Loucy (cell line): ENCODE results near the gene SBF2.

Source experiments
- H2AFZ ChIP-seq: fragments of 200-600 bp; sonication (generic); 2 replicates; pipeline ENCODE4 v1.6.0; 2016; ENCODE audit warnings: antibody characterized with exemption, mild to moderate bottlenecking, low read length, moderate library complexity
- H3F3A ChIP-seq: fragments of 200-600 bp; 2 replicates; pipeline ENCODE4 v1.6.0; 2016; ENCODE audit warnings: antibody characterized with exemption, low read depth, mild to moderate bottlenecking
- H3K27me3 ChIP-seq: fragments of 200-600 bp; sonication (generic); 2 replicates; pipeline ENCODE4 v1.6.1; 2014; ENCODE audit warnings: low read length, mild to moderate bottlenecking; ENCODE audit not compliant: insufficient read depth, poor library complexity, severe bottlenecking
- H3K36me3 ChIP-seq: fragments of 200-600 bp; sonication (generic); 2 replicates; pipeline ENCODE4 v1.6.1; 2016; ENCODE audit warnings: low read length; ENCODE audit not compliant: insufficient read depth
- H3K4me1 ChIP-seq: fragments of 200-600 bp; sonication (generic); 2 replicates; pipeline ENCODE4 v1.5.1; 2014; ENCODE audit warnings: low read length, mild to moderate bottlenecking; ENCODE audit not compliant: insufficient read depth, poor library complexity, severe bottlenecking
- H3K4me2 ChIP-seq: fragments of 200-600 bp; sonication (generic); 2 replicates; pipeline ENCODE4 v1.6.0; 2014; ENCODE audit warnings: antibody characterized with exemption, low read length, low read depth, mild to moderate bottlenecking; ENCODE audit not compliant: poor library complexity, severe bottlenecking
- H3K4me3 ChIP-seq: fragments of 200-600 bp; sonication (generic); 2 replicates; pipeline ENCODE4 v1.5.1; 2014; ENCODE audit warnings: low read length, mild to moderate bottlenecking, mixed read lengths; ENCODE audit not compliant: poor library complexity, severe bottlenecking
- H3K79me2 ChIP-seq: fragments of 200-600 bp; sonication (generic); 2 replicates; pipeline ENCODE4 v1.6.1; 2014; ENCODE audit warnings: low read length; ENCODE audit not compliant: insufficient read depth
- H3K9ac ChIP-seq: fragments of 200-600 bp; sonication (generic); 2 replicates; pipeline ENCODE4 v1.6.0; 2014; ENCODE audit warnings: mild to moderate bottlenecking, low read depth, low read length, moderate library complexity; ENCODE audit not compliant: poor library complexity, severe bottlenecking
- H3K9me2 ChIP-seq: fragments of 200-600 bp; sonication (generic); replicated peaks from 2 replicates; pipeline ENCODE4 v1.6.1; 2016; ENCODE audit warnings: low read depth, low read length, mixed read lengths
- H3K9me3 ChIP-seq: fragments of 200-600 bp; sonication (generic); 2 replicates; pipeline ENCODE4 v1.6.1; 2014; ENCODE audit warnings: mild to moderate bottlenecking, antibody characterized with exemption, low read length, low read depth; ENCODE audit not compliant: insufficient read depth
- H4K20me1 ChIP-seq: fragments of 200-600 bp; sonication (generic); 2 replicates; pipeline ENCODE4 v1.6.0; 2014; ENCODE audit warnings: antibody characterized with exemption, low read length, mild to moderate bottlenecking; ENCODE audit not compliant: insufficient read depth, poor library complexity, severe bottlenecking
- EZH2phosphoT487 ChIP-seq: fragments of 200-600 bp; IDR thresholded peaks from 2 replicates; pipeline ENCODE4 v1.6.1; 2018; ENCODE audit warnings: antibody characterized with exemption, mild to moderate bottlenecking, moderate library complexity, borderline replicate concordance
- TF ChIP-seq, protein P1 (sequence below): fragments of 200-600 bp; sonication (generic); conservative IDR thresholded peaks from 2 replicates; pipeline ENCODE4 v1.5.1; 2014; ENCODE audit warnings: mild to moderate bottlenecking, antibody characterized with exemption, low read length

The SBF2 gene

DNA sequence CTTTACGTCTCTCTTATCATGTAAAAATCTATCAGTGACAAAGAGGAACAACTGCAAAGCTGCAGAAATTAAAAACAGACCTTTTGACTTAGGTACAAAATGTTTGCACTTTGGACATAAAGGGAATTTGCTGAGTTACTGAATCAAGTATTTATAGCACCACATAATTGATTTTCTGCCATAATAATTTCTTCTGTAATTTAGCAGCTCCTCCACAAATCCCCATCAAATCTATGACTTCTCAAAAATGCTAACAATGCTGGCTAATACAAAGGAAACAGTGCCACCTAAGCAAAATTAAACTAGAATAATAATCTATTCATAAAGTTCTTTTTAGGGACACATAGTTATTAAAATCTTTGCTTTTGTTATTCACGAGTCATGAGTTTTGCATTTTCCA lies 415.1 kb downstream of the SBF2 start:
- H3F3A ChIP-seq = no peaks in the 10 kb centered on the region
- H3K79me2 ChIP-seq = no peaks in the 10 kb centered on the region
- H3K4me2 ChIP-seq = no peak overlapping the region
- H3K27me3 ChIP-seq = no peaks in the 10 kb centered on the region
- no peaks in the 10 kb centered on the region for H3K36me3 ChIP-seq
- peaks cover 3% of the 10 kb centered on the region for H3K4me1 ChIP-seq
- H3K4me3 ChIP-seq = no peak overlapping the region
- H2AFZ ChIP-seq = no peak overlapping the region
- no peaks in the 10 kb centered on the region for H3K9me3 ChIP-seq
- H4K20me1 ChIP-seq = no peaks in the 10 kb centered on the region
- no peak overlapping the region for H3K9ac ChIP-seq
- no peaks in the 10 kb centered on the region for H3K9me2 ChIP-seq
- TF ChIP-seq, protein P1, sequence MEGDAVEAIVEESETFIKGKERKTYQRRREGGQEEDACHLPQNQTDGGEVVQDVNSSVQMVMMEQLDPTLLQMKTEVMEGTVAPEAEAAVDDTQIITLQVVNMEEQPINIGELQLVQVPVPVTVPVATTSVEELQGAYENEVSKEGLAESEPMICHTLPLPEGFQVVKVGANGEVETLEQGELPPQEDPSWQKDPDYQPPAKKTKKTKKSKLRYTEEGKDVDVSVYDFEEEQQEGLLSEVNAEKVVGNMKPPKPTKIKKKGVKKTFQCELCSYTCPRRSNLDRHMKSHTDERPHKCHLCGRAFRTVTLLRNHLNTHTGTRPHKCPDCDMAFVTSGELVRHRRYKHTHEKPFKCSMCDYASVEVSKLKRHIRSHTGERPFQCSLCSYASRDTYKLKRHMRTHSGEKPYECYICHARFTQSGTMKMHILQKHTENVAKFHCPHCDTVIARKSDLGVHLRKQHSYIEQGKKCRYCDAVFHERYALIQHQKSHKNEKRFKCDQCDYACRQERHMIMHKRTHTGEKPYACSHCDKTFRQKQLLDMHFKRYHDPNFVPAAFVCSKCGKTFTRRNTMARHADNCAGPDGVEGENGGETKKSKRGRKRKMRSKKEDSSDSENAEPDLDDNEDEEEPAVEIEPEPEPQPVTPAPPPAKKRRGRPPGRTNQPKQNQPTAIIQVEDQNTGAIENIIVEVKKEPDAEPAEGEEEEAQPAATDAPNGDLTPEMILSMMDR = no peak
- no peak for TF ChIP-seq EZH2phosphoT487

DNA sequence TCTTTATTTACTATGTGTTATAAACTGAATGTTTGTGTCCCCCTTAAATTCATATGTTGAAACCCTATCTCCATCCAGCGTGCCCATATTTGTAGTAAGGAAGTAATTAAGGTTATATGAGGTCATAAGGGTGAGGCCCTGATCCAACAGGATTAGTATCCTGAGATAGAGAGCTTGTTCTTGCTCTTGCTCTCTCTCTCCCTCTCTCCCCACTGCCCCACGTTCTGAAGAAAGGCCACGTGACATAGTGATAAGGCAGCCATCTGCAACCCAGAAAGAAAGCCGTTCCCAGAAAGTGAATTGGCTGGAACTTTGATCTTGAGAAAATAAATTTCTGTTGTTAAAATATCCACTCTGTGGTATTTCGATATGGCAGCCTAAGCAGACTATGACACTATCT lies 417.7 kb downstream of the SBF2 start:
- Histone ChIP-seq H3K27me3 (no peaks in the 10 kb centered on the region), H2AFZ (no peak overlapping the region), H3K9me3 (no peaks in the 10 kb centered on the region), H3K4me1 (peaks cover 3% of the 10 kb centered on the region), H3K4me3 (no peak overlapping the region), H3K9ac (no peak overlapping the region), H3K79me2 (no peaks in the 10 kb centered on the region), H3K9me2 (no peaks in the 10 kb centered on the region), H4K20me1 (no peaks in the 10 kb centered on the region), H3K4me2 (no peak overlapping the region), H3F3A (no peaks in the 10 kb centered on the region), H3K36me3 (no peaks in the 10 kb centered on the region)
- TF ChIP-seq, protein P1 = no peak
- no peak for TF ChIP-seq EZH2phosphoT487

DNA sequence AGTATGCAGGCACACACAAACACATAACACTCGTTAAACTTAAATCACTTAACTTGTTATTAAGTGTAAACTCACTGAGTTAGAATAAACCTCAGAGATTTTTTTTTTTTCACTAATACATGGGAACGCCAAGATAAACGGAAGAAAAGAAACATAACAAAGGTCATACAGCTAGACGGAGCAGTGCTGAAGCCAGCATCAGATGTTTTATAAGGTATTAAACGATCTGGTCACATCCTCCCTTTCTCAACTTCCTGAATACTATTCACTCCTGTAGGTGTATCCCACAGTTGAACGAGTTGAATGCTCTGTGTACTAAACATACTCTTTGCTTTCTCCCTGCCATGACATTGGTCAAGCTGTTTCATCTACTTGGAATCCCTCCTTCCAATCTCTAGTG lies 418.2 kb downstream of the SBF2 start:
- Histone ChIP-seq H3F3A (no peaks in the 10 kb centered on the region), H3K4me2 (no peak overlapping the region), H3K36me3 (no peaks in the 10 kb centered on the region), H4K20me1 (no peaks in the 10 kb centered on the region), H3K9ac (no peak overlapping the region), H3K4me3 (no peak overlapping the region), H2AFZ (no peak overlapping the region), H3K27me3 (no peaks in the 10 kb centered on the region), H3K9me3 (no peaks in the 10 kb centered on the region), H3K79me2 (no peaks in the 10 kb centered on the region), H3K4me1 (peaks cover 3% of the 10 kb centered on the region), H3K9me2 (no peaks in the 10 kb centered on the region)
- TF ChIP-seq, protein P1 = no peak
- no peak for TF ChIP-seq EZH2phosphoT487
